GM19043 (cell line): ENCODE data around the gene NR5A2.

Experiments used
- ATAC-seq: cut with Tn5 transposase; IDR thresholded peaks from one replicate; pipeline ENCODE4 v1.9.1; 2021; ENCODE audit warnings: low read depth; ENCODE audit not compliant: unreplicated experiment

NR5A2 gene

GRCh38 chr1:200027264-200027823, at the start of gene NR5A2:
NR5A2 (plus strand) TSS chr1:200027710; CDS start chr1:200027848, 138 bp downstream.
- ATAC-seq = no peak

GRCh38 chr1:199978408-199978940, 49.0 kb upstream of the NR5A2 start:
- ATAC-seq = no peak

- no peak for ATAC-seq
These were observed 48.4 kb upstream of the NR5A2 start for GRCh38 chr1:199979071-199979470.

- ATAC-seq = no peak
These were observed 45.9 kb upstream of the NR5A2 start for GRCh38 chr1:199981584-199981983.

GRCh38 chr1:199982606-199983005, 44.9 kb upstream of the NR5A2 start:
- ATAC-seq = no peak

- no peak for ATAC-seq
These were observed 44.0 kb upstream of the NR5A2 start for GRCh38 chr1:199983531-199983930.

GRCh38 chr1:199995096-199995685, 32.3 kb upstream of the NR5A2 start:
- no peak for ATAC-seq

- ATAC-seq = no peak
These were observed 22.3 kb upstream of the NR5A2 start for GRCh38 chr1:200005165-200005564.

- ATAC-seq = no peak
These were observed 20.8 kb upstream of the NR5A2 start for GRCh38 chr1:200006711-200007110.

- no peak for ATAC-seq
These were observed 11.7 kb upstream of the NR5A2 start for GRCh38 chr1:200015811-200016210.

GRCh38 chr1:200021577-200022238, 5.8 kb upstream of the NR5A2 start:
- ATAC-seq = no peak

GRCh38 chr1:200022239-200022804, 5.2 kb upstream of the NR5A2 start:
- ATAC-seq = no peak

- ATAC-seq = no peak
These were observed 1.1 kb downstream of the NR5A2 start for GRCh38 chr1:200028586-200029034.

GRCh38 chr1:200029035-200029821, 1.7 kb downstream of the NR5A2 start:
- no peak for ATAC-seq

- ATAC-seq = no peak
These were observed 2.3 kb downstream of the NR5A2 start for GRCh38 chr1:200029822-200030152.

GRCh38 chr1:200030791-200031190, 3.3 kb downstream of the NR5A2 start:
- no peak for ATAC-seq

- no peak for ATAC-seq
These were observed 6.2 kb downstream of the NR5A2 start for GRCh38 chr1:200033511-200034261.

GRCh38 chr1:200034262-200034557, 6.7 kb downstream of the NR5A2 start:
- no peak for ATAC-seq

GRCh38 chr1:200034761-200035396, 7.4 kb downstream of the NR5A2 start:
- ATAC-seq = no peak
